Measurements from ENCODE around the gene CDH13. TPM values are rescaled to one million over a fixed set of nuclear protein-coding genes. Genes with fewer than 3 reads are reported as not detected.

The CDH13 gene
- total and polyA plus RNA-seq, 2 donors (not counting 3 experiments of a cell fraction or from before 2014, with no cell fraction given), result 96.6 to 124 TPM

GRCh38 chr16:83409347-83409746, 782.6 kb downstream of the CDH13 start:
- TF ChIP-seq GATA2 (IDR thresholded peaks at IDR 0.05; ENCODE audit: insufficient read depth, insufficient read length, low read depth, low read length) (no peak), MYC (IDR thresholded peaks at IDR 0.05; ENCODE audit: low read depth, low read length) (no peak), EZH2 (IDR thresholded peaks at IDR 0.05; ENCODE audit: borderline replicate concordance, low read depth, low read length, severe bottlenecking) (no peak), JUN (IDR thresholded peaks at IDR 0.05; ENCODE audit: borderline replicate concordance, insufficient read depth, insufficient read length, low read depth) (no peak), FOS (IDR thresholded peaks at IDR 0.05; ENCODE audit: borderline replicate concordance, insufficient read depth, low read length) (no peak), POLR2A (IDR thresholded peaks at IDR 0.05; ENCODE audit: low read depth, low read length) (no peak), POLR2AphosphoS5 (IDR thresholded peaks at IDR 0.05; ENCODE audit: insufficient read depth, low read depth, low read length) (no peak)
- TF ChIP-seq, protein P1, sequence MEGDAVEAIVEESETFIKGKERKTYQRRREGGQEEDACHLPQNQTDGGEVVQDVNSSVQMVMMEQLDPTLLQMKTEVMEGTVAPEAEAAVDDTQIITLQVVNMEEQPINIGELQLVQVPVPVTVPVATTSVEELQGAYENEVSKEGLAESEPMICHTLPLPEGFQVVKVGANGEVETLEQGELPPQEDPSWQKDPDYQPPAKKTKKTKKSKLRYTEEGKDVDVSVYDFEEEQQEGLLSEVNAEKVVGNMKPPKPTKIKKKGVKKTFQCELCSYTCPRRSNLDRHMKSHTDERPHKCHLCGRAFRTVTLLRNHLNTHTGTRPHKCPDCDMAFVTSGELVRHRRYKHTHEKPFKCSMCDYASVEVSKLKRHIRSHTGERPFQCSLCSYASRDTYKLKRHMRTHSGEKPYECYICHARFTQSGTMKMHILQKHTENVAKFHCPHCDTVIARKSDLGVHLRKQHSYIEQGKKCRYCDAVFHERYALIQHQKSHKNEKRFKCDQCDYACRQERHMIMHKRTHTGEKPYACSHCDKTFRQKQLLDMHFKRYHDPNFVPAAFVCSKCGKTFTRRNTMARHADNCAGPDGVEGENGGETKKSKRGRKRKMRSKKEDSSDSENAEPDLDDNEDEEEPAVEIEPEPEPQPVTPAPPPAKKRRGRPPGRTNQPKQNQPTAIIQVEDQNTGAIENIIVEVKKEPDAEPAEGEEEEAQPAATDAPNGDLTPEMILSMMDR (IDR thresholded peaks at IDR 0.05; ENCODE audit: extremely low read depth in 1 of 2, insufficient read depth in 1 of 2, low read depth in 1 of 2, low read length in 2 of 2), result no peak
- TF ChIP-seq, protein P2, sequence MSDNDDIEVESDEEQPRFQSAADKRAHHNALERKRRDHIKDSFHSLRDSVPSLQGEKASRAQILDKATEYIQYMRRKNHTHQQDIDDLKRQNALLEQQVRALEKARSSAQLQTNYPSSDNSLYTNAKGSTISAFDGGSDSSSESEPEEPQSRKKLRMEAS (IDR thresholded peaks at IDR 0.05; ENCODE audit: insufficient read depth, insufficient read length), result no peak
- Histone ChIP-seq H3K4me2 (ENCODE audit: insufficient read depth, low read length) (no peak overlapping the region), H3K27ac (ENCODE audit: insufficient read depth, low read depth, low read length) (no peak overlapping the region), H3K9ac (replicated peaks; ENCODE audit: extremely low read depth, insufficient read depth, low read length) (no peak overlapping the region), H3K79me2 (ENCODE audit: control insufficient read depth, insufficient read depth, low read length) (no peaks in the 10 kb centered on the region), H4K20me1 (replicated peaks; ENCODE audit: control insufficient read depth, extremely low read depth, insufficient read depth, low read length) (no peaks in the 10 kb centered on the region), H3K9me1 (replicated peaks; ENCODE audit: control insufficient read depth, extremely low read depth, insufficient read depth, low read length) (no peaks in the 10 kb centered on the region), H2AFZ (ENCODE audit: low read depth, low read length) (no peak overlapping the region), H3K36me3 (ENCODE audit: control insufficient read depth in 2 of 2, extremely low read depth in 1 of 2, insufficient read depth in 2 of 2, low read length in 2 of 2) (no peaks in the 10 kb centered on the region), H3K4me3 (replicated peaks in 1 of 3; ENCODE audit: insufficient read depth in 1 of 3, low read depth in 1 of 3, low read length in 3 of 3) (no peak overlapping the region), H3K4me1 (ENCODE audit: control insufficient read depth, extremely low read depth, insufficient read depth, low read length) (no peaks in the 10 kb centered on the region), H3K27me3 (ENCODE audit: control insufficient read depth in 2 of 2, insufficient read depth in 2 of 2, low read length in 2 of 2) (no peaks in the 10 kb centered on the region), H3K9me3 (replicated peaks; ENCODE audit: control insufficient read depth, insufficient read depth, low read length) (no peaks in the 10 kb centered on the region)
- ChIA-PET POLR2A (no interaction called here), CTCF (no interaction called here)
- intact Hi-C loops (cut with micrococcal nuclease), result no loop called here
- no TSS peak for BruUV-seq (replicated peaks)
- dilution Hi-C loops (cut with MboI; ENCODE audit: extremely low pct_ligation_motif_present, low sequenced_read_pairs), result no loop called here
- no peak for FAIRE-seq
- DNase-seq (ENCODE audit: low read depth, low spot score), result no peak

Data from endothelial cell of umbilical vein (primary cell).